Transverse colon (tissue), 4 donors: ENCODE results near the gene PSMA8. TPM values are rescaled to one million over a fixed set of nuclear protein-coding genes. Genes with fewer than 3 reads are reported as not detected.
"Not testable (repeated sequence)": the region's sequence is repeated elsewhere in the genome, so short reads cannot be mapped to it uniquely, and the experiment has no call there.

Experiments
- DNase-seq: peaks from one replicate; pipeline ENCODE4 v3.0.0-alpha.2; 2019
- H3K27ac ChIP-seq, 4 donors: fragments of 200-600 bp; sonication (generic); 2 replicates each; pipeline ENCODE4 v1.5.1; 2016 to 2018; ENCODE audit warnings: inconsistent platforms in 4 of 4
- H3K27me3 ChIP-seq: fragments of 200-600 bp; sonication (generic); 2 replicates; pipeline ENCODE4 v1.5.1; 2017; ENCODE audit warnings: inconsistent platforms
- H3K36me3 ChIP-seq, 4 donors: fragments of 200-600 bp; sonication (generic); 2 replicates each; pipeline ENCODE4 v1.5.1; 2017 to 2019; ENCODE audit warnings: inconsistent platforms in 4 of 4
- H3K4me1 ChIP-seq, 4 donors: fragments of 200-600 bp; sonication (generic); 2 replicates each; pipeline ENCODE4 v1.5.1; 2017 to 2020; ENCODE audit warnings: inconsistent platforms in 4 of 4
- H3K4me3 ChIP-seq, 4 donors: fragments of 200-600 bp; sonication (generic); 1 replicate in 1 of 4; 2 replicates in 3 of 4; pipeline versions ENCODE4 v1.5.1 to v1.6.1; 2017 to 2019; ENCODE audit warnings: inconsistent platforms in 4 of 4
- H3K9me3 ChIP-seq, 2 donors: fragments of 200-600 bp; sonication (generic); 2 replicates each; pipeline ENCODE4 v1.5.1; 2017 to 2019; ENCODE audit warnings: inconsistent platforms in 2 of 2
- EP300 ChIP-seq: sonication (generic); formaldehyde crosslinking; IDR thresholded peaks from one replicate; pipeline ENCODE4 v1.6.1; 2017; ENCODE audit warnings: antibody characterized with exemption, low read depth
- POLR2A ChIP-seq: fragments of 450-650 bp; IDR thresholded peaks from one replicate; pipeline ENCODE4 v1.6.1; 2016; ENCODE audit warnings: antibody characterized with exemption, mild to moderate bottlenecking, moderate library complexity
- POLR2AphosphoS5 ChIP-seq, 3 donors: sonication (generic); formaldehyde crosslinking; IDR thresholded peaks; one replicate each; pipeline ENCODE4 v1.6.1; 2016; ENCODE audit warnings: antibody characterized with exemption in 3 of 3
- WGBS, 2 donors: methylation state at CpG; one replicate each; pipeline ENCODE4 v1.1.5; 2018; ENCODE audit warnings: low coverage in 1 of 2; 5-methylcytosine and 5-hydroxymethylcytosine counted together
- in situ Hi-C, 4 donors: fragments of 200-750 bp; cut with MboI; loops; one replicate each; pipeline versions ENCODE4 v1.15.0 to v1.15.1; 2017; ENCODE audit warnings: low sequenced_read_pairs in 3 of 4, low pct_ligation_motif_present in 1 of 4, low pct_unique_long_range_greater_than_20kb in 1 of 4
- intact Hi-C: fragments of 100-400 bp; cut with DNase I; formaldehyde crosslinking; loops from one replicate; pipeline ENCODE4 v1.15.1; 2023; ENCODE audit warnings: low total_unique reads
- total RNA-seq, 4 donors: library from RNA; depleted of rRNA; stranded (reverse); fragments of >200 nt; gene quantifications; one replicate each; pipeline ENCODE4 v1.1.0, GENCODE V29; 2016
- TF ChIP-seq, protein P1 (sequence below), 5 experiments: fragments of 200-600 bp in 3 of 5; fragments of 450-650 bp in 2 of 5; sonication (generic) in 3 of 5; IDR thresholded peaks; 1 replicate in 2 of 5; 2 replicates in 3 of 5; pipeline ENCODE4 v1.5.1; 2016 to 2017; ENCODE audit warnings: antibody characterized with exemption in 5 of 5, inconsistent platforms in 3 of 5, mild to moderate bottlenecking in 2 of 5, moderate library complexity in 1 of 5

Gene PSMA8
- total RNA-seq, 4 donors from 2014 or later, result not detected

DNA sequence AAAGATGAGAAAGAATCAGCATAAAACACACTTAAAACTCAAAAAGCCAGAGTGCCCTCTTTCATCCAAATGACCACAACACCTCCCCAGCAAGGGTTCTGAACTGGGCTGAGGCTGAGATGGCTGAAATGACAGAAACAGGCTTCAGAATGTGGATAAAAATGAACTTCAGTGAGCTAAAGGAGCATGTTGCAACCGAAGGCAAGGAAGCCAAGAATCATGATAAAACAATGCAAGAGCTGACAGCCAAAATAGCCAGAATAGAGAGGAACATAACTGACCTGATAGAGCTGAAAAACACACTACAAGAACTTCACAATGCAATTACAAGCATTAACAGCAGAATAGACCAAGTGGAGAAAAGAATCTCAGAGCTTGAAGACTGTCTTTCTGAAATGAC lies 12.2 kb upstream of the PSMA8 start:
- Histone ChIP-seq H3K9me3 (no peaks in the 10 kb centered on the region), H3K36me3 (no peaks in the 10 kb centered on the region), H3K27ac (no peak overlapping the region), H3K27me3 (peaks cover 4% of the 10 kb centered on the region), H3K4me1 (no peaks in the 10 kb centered on the region), H3K4me3 (no peak overlapping the region)
- no peak for TF ChIP-seq EP300
- TF ChIP-seq POLR2A, result no peak
- TF ChIP-seq, protein P1, sequence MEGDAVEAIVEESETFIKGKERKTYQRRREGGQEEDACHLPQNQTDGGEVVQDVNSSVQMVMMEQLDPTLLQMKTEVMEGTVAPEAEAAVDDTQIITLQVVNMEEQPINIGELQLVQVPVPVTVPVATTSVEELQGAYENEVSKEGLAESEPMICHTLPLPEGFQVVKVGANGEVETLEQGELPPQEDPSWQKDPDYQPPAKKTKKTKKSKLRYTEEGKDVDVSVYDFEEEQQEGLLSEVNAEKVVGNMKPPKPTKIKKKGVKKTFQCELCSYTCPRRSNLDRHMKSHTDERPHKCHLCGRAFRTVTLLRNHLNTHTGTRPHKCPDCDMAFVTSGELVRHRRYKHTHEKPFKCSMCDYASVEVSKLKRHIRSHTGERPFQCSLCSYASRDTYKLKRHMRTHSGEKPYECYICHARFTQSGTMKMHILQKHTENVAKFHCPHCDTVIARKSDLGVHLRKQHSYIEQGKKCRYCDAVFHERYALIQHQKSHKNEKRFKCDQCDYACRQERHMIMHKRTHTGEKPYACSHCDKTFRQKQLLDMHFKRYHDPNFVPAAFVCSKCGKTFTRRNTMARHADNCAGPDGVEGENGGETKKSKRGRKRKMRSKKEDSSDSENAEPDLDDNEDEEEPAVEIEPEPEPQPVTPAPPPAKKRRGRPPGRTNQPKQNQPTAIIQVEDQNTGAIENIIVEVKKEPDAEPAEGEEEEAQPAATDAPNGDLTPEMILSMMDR (IDR thresholded peaks at IDR 0.05), result no peak
- TF ChIP-seq POLR2AphosphoS5 (IDR thresholded peaks at IDR 0.05), result no peak
- WGBS, 2 donors, result 75 to 86% methylated on average over 1 of the region's 1 CpG
- no peak for DNase-seq
- intact Hi-C loops, result no loop called here
- in situ Hi-C loops, result loop anchor here in 1 of 4 donors (25.0 kb wide), 1 partner anchor 166 kb away; no protein-coding TSS in a partner anchor

DNA sequence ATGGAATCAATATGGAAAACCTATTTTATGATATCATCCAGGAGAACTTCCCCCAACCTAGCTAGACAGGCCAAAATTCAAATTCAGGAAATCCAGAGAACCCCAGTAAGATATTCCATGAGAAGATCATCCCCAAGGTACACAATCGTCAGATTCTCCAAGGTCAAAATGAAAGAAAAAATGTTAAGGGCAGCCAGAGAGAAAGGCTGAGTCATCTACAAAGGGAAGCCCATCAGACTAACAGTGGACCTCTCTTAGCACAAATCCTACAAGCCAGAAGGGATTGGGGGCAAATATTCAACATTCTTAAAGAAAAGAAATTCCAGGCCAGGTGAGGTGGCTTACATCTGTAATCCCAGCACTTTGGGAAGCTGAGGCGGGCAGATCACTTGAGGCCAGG lies 11.7 kb upstream of the PSMA8 start:
- DNase-seq, H3K9me3 ChIP-seq, H3K36me3 ChIP-seq, H3K4me1 ChIP-seq, H3K4me3 ChIP-seq, H3K27ac ChIP-seq, H3K27me3 ChIP-seq, intact Hi-C loops: not testable (repeated sequence)
- 81 to 84% methylated on average over 2 of the region's 2 CpGs for WGBS, 2 donors
- in situ Hi-C loops, result loop anchor here in 1 of 4 donors (25.0 kb wide), 1 partner anchor 165 kb away; no protein-coding TSS in a partner anchor

DNA sequence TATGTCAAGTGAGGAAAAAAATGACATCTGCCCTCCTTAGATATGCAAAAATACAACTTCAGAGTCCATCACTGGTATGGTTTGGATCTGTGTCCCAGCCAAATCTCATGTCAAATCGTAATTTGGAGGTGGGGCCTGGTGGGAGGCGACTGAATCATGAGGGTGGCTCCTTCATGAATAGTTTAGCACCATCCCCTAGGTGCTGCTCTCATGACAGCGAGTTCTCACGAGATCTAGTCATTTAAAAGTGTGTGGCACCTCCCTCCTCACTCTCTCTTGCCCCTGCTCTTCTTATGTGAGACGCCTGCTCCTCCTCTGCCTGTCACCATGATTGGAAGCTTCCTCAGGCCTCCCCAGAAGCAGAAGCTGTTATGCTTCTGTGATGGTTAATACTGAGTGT lies 5.9 kb upstream of the PSMA8 start:
- WGBS, 2 donors, result 60 to 86% methylated on average over 2 to 5 of the region's 5 CpGs
- TF ChIP-seq POLR2AphosphoS5 (IDR thresholded peaks at IDR 0.05) (no peak), EP300 (no peak), POLR2A (no peak)
- TF ChIP-seq, protein P1 (IDR thresholded peaks at IDR 0.05), result no peak
- no peak overlapping the region for H3K27ac ChIP-seq
- no peak for DNase-seq
- in situ Hi-C loops, result no loop called here
- intact Hi-C loops, result no loop called here
- H3K27me3 ChIP-seq, result no peaks in the 10 kb centered on the region
- H3K9me3 ChIP-seq, result no peaks in the 10 kb centered on the region
- H3K4me3 ChIP-seq, result no peak overlapping the region
- H3K4me1 ChIP-seq, result no peaks in the 10 kb centered on the region
- H3K36me3 ChIP-seq, result no peaks in the 10 kb centered on the region

DNA sequence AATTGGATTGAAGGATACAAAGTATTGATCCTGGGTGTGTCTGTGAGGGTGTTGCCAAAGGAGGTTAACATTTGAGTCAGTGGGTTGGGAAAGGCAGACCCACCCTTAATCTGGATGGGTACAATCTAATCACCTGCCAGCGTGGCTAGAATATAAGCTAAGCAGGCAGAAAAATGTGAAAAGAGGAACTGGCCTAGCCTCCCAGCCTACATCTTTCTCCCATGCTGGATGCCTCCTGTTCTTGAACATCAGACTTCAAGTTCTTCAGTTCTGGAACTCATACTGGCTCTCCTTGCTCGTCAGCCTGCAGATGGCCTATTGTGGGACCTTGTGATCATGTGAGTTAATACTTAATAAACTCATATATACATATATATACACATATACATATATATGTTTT lies 5.5 kb upstream of the PSMA8 start:
- H3K4me1 ChIP-seq, H3K27me3 ChIP-seq, H3K36me3 ChIP-seq, H3K9me3 ChIP-seq, DNase-seq, H3K27ac ChIP-seq, in situ Hi-C loops, intact Hi-C loops, H3K4me3 ChIP-seq: not testable (repeated sequence)
- WGBS, 2 donors, result 67% methylated on average over 2 of the region's 2 CpGs; no CpG with 5 or more reads in 1 of the 2 donors

DNA sequence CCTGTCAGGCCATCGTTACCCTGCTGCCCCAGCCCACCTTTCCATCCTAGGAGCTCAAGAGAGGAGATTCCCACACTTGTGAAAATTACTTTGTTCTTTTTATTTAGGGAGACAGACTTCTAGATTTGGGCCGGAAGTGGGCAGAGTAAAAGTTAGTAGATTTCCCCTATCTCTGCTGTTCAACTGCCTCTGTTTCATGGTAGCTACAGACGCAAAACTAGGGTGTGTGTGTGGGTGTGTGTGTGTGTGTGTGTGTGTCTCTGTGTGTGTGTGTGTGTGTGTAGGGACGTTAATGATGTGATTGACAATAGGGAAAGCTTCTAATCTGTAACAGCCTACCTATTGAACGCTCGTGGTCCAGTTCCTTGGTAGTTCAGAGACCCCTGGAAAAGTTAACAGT lies 438 bp downstream of the PSMA8 start:
- DNase-seq, result no peak
- Histone ChIP-seq H3K9me3 (no peaks in the 10 kb centered on the region), H3K27ac (no peak overlapping the region), H3K4me1 (no peaks in the 10 kb centered on the region), H3K36me3 (no peaks in the 10 kb centered on the region), H3K4me3 (no peak overlapping the region), H3K27me3 (no peaks in the 10 kb centered on the region)
- in situ Hi-C loops (no loop called here), intact Hi-C loops (no loop called here)
- TF ChIP-seq POLR2A (no peak), EP300 (no peak), POLR2AphosphoS5 (IDR thresholded peaks at IDR 0.05) (no peak)
- TF ChIP-seq, protein P1 (IDR thresholded peaks at IDR 0.05), result no peak
- WGBS, 2 donors, result 87% methylated on average over 3 to 6 of the region's 6 CpGs
